Activated T-helper 1 cell treated with anti-CD3 and anti-CD28 coated beads, Interleukin-2, amount 50 U/mL, for 16 hours (primary cell): ENCODE data around the gene POLR1D.
A peak's percentile ranks its signal among the peaks of the same experiment; 100 is the strongest.
"Not testable (repeated sequence)": the region's sequence is repeated elsewhere in the genome, so short reads cannot be mapped to it uniquely, and the experiment has no call there.

Experiments used
- DNase-seq, 2 donors: peaks; one replicate each; pipeline ENCODE4 v3.0.0-alpha.2; 2020; ENCODE audit warnings: low read depth in 1 of 2, low spot score in 1 of 2

POLR1D gene

DNA sequence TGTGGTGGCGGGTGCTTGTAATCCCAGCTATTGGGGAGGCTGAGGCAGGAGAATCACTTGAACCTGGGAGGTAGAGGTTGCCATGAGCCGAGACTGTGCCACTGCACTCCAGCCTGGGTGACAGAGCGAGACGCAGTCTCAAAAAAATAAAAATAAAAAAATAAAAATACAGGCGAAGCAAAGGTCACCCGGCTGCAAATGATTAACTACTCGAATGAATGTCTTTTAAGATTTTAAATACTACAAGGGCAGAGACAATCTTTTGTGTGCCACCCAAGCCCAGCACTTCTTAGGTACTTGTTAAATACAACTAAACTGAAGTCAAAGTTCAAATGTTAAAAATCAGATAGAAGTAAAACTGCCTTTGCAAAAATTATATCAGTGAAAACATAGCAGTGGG is 8.1 kb upstream of the POLR1D start:
- DNase-seq, result no peak

DNA sequence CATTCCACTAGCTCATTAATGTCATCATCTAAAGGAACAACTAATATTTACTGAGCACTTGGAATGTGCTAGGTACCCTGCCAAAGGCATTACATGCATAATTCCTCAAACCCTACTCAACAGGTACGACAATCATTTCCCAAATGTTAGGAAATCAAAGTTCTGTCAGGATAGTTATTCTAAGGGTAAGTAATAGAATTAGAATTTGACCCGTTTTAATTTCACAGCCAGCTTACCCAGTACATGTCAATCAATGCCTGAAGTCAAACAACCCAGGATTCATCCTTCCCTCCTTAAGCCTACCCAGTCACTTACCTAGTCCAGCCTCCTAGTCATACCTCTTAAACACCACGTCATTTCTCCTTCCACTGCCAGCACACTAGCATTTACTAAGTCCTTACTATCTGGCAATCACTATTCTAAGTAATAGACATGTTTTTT is 3.8 kb upstream of the POLR1D start:
- DNase-seq, result no peak

DNA sequence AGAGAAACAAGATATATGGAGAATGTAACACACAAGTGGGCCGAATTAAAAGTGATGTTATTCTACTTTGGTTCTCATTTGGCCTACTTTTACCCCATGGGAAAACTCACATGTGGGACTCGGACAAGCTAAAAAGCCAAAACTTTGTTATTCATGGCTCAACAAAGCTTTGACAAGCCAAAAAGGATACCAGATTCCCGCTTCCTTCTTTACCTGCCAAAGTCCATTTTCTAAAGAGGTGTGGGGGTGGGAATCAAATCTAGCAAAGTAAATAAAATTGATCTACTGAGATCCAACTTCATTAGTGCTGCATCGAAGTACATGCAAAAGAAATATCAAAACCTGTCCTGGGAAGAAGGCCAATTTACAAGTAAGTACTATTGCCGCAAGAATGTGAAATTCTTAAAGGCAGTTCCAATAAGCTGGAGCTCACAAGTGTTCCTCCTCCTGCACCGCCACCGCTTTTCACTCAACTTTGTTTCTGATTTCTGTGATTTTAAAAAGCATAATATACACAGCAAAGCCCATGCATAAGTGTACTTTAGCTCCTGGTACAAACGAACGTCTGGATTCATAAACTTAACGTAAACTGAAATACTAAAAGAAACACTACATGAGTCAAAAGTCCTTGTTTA is 2.5 kb upstream of the POLR1D start:
- no peak for DNase-seq

DNA sequence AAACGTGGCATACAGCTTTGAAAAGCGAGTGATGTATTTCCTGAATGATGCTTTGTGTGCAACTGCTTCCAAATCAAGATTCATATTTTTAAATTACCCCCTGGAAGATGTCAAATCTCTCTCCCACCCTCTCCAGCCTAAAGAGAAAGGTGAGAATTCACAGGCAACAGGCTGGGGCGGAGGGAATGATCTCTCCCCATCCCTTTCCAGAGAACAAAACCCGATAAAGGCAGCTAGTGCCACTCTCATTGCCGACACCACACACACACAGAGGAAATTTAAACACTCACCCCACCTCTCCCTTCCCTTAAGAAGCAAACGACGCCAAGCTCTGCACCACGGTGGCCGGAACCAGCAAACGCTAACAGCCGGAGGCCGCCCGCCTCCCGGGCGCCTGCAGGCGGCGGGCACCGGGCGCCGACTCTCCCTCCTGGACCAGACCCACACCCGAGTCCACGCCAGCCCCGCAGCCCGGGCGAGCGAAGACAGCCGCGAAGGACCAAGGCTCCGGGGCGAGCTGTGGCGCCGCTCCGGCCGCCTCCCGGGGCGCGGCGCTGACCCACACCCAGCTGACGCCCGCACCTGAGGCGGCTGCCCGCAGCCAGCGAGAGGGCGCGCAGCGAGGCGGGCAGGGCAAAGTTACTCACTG is 1.8 kb upstream of the POLR1D start:
- peak; percentile 6 to 8 for DNase-seq

DNA sequence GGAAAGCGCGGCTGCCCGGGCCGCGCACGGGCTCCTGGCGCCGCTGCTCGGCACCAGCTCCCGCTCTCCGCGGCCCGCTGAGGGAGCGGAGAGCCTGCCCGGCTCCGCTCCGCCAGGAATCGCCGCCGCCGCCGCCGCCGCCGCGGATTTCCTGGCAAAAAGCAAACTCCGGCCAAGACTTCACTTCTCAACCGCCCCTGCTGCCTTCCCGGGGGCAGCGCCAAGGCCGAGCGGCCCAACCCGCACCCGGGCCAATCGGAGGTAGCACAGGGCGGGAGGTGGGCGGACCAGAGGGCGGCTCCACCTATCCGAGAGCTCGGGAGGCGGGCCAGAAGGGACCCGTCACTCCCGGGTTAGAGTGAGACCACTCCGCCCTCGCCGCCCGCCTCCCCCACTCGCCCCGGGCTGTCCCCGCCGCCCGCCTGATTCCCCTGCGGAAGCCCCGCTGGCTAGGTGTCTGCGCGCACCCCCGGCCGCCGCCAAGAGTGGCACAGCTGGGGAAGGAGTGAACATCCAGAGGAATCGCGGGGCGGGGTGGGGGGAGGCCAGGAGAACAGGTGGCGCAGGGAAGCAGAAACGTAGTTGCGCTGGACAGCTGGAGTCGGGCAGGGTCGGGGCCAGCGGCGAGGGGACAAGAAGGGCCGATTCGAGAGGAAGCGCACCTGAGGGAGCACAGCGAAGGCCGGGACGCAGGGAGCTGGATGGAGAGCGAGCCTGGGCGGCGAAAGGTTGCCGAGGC is 1.1 kb upstream of the POLR1D start, which contains the start of gene LNX2:
LNX2 (minus strand) TSS at position 153 of the 739 bp plus-strand sequence. CDS start 38,826 bp downstream, outside the sequence.
- peak; percentile 91 to 95 for DNase-seq

DNA sequence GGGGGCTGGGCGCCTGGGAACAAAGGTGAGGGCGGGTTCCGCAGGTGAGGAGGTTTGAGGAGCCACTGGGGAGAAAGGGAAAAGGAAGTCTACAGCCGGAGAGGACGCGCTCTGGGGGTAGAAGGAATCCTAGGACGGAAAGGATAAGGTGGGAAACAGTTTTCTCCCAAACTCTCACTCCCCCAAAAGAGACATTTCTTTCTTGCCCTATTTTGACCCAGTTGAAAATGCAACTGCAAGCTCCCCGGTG is 651 bp upstream of the POLR1D start:
- DNase-seq, result no peak

DNA sequence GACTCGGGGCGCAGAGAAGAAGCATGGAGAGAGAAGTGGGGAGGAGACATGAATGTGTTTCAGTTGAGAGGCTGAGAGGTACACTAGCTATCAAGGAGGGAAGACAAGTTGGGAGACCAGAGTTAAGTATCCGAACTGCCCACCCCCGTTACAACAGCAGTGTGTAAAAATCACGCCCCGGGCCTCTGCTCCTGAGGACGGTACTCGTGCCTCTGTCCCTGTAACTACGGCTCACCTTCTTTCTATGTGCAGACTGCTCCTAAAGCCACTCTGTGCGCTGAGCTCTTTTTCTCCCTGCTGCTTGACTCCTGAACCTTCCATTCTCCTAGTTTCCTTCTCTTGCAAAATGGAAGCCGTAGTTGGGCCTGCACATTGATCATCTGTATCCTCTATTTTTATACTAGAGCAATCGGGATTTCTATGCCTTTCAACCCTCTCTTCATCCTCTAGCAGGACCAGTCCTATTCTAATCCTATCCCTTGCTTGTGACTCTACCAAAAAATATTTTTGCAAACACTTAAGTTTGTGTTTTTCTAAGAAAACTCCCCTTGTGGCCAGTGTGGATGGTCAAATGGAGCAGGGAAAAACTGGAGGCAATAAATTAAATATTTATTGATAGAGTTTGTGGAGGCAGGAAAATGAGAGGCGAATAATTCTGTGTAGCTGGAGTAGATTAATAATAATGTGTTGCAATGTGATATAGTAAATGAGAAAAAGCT is 569 bp downstream of the POLR1D start:
- peak in 1 of 2 donors; percentile 5 for DNase-seq

DNA sequence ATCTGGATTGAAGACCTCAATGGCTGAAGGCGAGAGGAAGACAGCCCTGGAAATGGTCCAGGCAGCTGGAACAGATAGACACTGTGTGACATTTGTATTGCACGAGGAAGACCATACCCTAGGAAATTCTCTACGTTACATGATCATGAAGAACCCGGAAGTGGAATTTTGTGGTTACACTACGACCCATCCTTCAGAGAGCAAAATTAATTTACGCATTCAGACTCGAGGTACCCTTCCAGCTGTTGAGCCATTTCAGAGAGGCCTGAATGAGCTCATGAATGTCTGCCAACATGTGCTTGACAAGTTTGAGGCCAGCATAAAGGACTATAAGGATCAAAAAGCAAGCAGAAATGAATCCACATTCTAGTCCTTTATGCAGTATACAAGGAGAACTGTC is 1.2 kb downstream of the POLR1D start:
- no peak for DNase-seq

DNA sequence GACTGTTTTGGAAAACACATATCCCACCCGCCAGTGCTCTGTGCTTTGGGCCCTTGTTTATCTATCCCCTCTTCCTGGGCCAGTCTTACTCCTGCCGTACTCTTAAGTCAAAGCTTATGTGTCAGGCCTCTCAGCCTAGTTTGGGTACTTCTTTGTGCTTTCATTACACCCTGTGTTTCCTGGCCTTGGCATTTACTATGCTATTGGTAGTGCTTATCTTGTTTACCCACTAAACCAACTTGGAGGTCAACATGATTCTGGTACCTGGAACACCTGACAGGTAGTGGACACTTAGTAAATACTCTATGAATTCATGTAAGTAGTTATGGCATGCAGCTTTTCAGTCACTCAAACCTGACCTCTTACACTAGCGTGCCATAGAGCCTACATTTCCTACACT is 2.4 kb downstream of the POLR1D start:
- DNase-seq, result no peak

DNA sequence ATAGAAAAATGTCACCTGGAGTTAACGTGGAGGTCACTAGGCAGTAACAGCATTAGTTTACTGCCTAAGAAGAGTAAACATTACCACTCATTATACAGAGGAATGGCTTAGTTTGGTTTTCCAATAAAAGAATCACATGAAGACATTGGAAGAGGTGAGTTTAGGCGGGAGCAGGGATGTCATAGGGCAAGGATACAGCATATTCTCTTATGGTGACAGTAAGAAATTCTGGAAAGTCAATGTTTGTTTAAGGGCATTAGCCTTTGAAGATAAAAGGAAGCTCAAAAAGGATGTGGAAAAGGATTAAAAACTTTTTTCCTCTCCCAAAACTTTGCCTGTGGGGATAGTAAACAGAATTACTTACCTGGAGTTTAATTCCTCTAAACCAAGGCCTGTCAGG is 4.1 kb downstream of the POLR1D start:
- DNase-seq, result no peak

DNA sequence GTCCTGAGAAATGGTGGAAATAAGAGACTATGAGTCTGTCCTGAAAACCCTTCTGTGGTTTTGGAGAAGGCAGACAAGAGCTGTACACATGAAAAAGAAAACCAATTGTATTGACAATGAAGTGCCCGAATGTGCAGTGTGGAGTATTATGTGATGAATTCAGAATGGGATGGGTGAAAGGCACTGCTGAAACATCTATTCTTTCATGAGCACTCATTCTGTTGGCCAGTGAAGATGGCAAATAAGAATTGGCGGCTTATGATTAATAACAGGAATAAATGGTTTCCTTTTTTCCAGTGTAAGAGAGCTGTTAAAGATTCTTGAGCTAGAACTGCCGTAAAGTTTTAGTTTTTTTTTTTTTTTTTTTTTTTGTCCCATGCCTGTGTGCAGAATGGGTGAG is 5.7 kb downstream of the POLR1D start:
- no peak for DNase-seq

DNA sequence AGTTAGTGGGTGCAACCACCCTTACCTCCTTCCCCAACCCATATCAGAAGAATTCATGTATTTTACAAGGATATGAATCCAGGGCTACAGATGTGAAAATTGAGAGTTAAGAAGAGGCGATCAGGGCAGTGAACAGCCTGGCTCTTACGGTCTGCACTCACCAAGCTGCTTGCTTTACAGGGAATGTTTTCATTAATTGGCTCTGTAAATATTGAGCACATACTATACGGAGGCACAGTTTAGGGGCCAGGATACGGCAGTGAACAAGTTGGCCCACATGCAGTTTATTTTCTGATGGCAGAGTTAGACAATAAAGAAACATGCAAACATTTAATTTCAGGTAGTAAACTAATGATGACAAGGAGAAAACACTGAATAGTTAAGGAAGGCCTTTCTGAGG is 6.4 kb downstream of the POLR1D start:
- DNase-seq, result no peak

DNA sequence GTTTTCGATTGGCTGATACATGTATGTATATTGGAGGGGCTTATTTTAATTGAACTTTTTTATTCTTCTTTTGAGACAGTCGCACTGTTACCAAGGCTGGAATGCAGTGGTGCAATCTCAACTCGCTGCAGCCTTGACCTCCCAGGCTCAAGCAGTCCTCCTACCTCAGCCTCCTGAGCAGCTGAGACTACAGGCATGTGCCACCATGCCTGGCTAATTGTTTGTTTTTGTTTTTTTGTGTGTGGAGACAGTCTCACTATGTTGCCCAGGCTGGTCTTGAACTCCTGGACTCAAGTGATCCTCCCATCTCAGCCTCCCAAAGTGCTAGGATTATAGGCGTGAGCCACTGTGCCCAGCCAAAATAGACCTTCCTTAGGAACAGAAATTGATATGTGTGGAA is 7.1 kb downstream of the POLR1D start:
- DNase-seq, result not testable (repeated sequence)

DNA sequence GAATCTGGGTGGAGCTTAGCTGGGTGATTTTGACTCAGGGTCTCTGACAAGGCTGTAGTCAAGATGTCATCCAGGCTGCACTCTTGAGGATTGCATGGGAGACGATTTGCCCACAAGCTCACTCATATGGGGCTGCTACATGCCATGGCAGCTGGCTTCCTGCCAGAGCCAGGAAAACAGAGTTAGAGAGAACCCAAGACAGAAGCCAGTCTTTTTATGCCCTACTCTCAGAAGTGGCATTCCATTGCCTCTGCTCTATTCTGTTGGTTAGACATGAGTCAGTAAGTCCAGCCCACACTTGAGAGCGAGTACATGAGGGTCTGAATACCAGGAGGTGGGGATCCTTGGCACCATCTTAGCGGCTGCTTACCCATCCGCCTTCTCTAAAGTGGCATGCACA is 9.5 kb downstream of the POLR1D start:
- no peak for DNase-seq

DNA sequence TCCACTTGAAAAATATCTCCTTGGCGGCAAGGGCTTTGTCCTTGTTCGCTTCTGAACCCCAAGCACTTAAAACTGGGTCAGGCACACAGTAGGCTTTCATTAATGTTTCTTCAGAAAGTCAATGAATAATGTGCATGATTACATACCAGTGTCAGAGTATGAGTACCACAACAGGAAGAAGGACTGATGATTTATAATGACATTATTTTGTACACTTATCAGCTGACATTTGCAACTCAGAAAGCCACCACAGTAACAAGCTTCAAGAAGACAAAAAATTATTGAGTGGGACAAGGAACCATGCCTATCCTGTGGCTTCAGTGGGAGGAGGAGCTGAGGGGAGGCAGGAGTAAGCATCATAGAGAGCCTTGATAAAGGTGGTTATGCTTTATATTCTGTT is 10.0 kb downstream of the POLR1D start:
- DNase-seq, result no peak

DNA sequence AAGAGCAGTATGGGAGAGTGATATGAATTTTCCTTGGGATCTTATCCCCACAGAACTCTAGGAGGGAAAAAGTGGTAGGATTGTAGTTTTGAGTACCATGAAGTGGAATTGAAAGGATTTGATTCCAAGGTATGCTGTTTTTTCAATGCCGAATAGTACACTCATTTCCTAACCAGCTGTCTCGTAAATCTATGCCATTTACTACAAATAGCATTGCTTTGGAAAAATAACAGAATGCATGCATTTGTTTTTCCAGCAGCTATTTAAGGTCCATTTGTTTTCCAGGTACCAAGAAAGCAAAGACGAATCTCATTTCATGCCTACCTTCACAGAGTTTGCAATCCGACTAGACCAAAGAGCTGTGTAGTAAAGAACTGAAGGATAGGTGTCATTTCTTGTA is 10.5 kb downstream of the POLR1D start:
- DNase-seq, result no peak

DNA sequence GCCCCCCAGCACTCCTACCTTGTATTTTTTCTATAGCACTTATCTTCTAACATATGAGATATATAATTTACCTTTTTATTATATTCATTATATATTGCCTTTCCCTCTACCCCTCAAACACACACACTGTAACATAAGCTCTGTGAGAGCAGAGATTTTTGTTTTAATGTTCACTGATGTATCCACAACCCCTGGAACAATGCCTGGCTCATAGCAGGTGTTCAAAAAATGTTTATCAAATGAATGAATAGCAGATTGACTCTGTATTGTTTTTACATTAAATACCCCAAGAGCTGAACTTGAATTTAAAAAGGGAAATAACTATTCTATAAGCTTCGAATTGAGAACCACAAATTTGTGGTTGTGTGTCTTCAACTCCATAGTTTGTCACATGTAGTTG is 11.0 kb downstream of the POLR1D start:
- no peak for DNase-seq

DNA sequence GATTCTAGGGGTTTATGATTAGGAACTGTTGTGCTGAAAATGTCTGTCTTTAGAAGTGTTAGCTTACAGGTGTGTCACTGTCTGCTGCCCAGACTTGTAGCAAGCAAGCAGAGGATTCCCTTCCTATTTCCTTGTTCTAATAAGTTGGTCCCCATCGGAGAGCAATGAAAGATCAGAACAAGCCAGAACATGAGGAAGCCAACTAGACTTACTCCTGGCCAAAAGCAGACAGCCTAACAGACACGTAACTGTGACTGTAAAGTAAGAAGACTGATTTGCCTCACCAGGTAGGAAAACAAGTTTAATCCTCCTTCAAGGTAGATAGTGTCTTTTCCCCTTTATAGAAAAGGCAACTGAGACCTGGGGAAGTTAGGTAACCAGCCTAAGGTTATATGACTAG is 12.5 kb downstream of the POLR1D start:
- DNase-seq, result no peak

DNA sequence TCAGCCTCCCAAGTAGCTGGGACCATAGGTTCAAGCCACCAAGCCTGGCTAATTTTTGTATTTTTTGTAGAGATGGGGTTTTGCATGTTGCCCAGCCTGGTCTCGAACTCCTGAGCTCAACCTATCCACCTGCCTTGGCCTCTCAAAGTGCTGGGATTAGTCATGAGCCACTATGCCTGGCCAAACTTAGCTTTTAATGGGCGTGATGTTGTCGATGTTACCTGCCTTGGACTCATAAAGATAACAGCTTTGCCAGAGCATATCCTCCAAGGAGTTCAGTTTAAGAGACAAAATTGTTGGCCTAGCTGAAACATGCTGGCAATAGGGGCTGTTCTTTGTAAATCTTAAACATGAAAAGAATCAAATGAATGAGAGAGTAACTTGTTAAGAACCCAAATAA is 13.1 kb downstream of the POLR1D start:
- no peak for DNase-seq

DNA sequence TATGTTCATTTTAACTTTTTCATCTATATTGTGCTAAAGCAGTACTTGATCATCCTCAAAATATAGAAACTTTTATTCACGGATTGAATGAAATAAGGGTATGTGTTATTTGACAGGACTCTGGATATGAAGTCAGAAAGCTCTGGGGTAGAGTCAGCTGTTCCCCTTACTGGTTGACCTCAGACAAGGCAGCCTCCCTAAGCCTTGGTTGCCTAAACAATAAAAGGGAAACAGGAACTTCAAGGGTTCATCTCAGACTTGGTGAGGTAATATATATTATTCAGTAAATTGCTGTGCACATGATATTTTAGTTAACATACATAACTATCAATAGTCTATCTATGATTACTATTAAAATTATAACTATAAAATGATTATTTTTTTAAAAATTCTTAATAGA is 13.6 kb downstream of the POLR1D start:
- DNase-seq, result no peak

DNA sequence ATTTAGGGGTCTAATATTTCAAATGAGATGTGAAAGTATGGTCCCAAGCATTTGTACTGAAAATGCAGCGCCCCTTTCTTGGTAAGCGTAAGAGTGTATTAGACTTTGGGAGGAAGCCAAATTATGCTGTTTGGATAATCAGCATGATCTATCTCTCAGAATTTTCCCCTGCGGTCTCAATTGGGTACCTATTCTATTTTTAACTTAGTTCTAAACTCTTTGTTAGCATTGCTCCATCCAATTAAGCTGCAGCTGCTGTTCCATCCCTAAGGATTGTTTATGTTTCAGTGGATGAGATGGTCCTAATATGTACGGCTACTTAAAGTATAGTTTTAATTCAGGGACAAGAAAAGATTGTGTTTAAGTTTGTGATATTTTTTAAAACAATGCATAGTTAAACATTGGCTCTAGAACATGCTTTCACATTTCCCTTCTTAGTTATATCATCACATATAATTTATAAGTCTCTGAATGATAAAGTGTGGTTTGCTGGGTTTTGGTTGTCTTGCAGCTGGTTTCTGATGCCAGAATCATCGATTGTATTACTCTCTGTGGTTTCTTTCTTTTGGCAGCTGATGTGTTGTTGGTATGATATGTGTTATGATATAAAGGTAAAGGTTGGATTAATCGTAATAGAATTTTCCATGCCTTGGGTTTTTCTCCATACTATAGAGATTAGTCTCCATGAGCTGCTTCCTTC is 15.0 kb downstream of the POLR1D start:
- no peak for DNase-seq

DNA sequence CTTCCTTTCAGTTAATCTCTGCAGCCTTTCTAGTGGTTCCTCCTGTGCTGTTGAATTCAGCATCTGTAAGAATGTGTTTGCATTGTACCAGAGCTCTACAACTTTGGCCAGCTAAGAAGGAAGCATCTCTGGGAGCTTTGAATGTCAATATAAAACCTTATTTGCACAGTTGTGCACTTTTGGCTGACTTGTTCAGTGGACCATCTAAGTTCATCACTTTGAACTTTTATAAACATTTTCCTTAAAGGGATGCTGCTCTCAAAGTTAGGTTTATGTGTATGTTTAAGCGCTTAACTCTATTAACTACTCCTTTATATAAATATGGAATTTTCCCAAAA is 15.6 kb downstream of the POLR1D start:
- DNase-seq, result no peak
